K562 treated with DMSO at 1 percent for 48 hours (cell line): ENCODE measurements around the gene GPALPP1. TPM values are rescaled to one million over a fixed set of nuclear protein-coding genes. Genes with fewer than 3 reads are reported as not detected.

Experiments
- total RNA-seq: library from RNA; unstranded; fragments of 300-600 nt; gene quantifications from 2 replicates; pipeline ENCODE4 v1.2.3, GENCODE V29; 2022; ENCODE audit warnings: low replicate concordance; ENCODE audit errors: extremely low read depth

Gene GPALPP1
- not detected in 2 replicates for total RNA-seq

DNA sequence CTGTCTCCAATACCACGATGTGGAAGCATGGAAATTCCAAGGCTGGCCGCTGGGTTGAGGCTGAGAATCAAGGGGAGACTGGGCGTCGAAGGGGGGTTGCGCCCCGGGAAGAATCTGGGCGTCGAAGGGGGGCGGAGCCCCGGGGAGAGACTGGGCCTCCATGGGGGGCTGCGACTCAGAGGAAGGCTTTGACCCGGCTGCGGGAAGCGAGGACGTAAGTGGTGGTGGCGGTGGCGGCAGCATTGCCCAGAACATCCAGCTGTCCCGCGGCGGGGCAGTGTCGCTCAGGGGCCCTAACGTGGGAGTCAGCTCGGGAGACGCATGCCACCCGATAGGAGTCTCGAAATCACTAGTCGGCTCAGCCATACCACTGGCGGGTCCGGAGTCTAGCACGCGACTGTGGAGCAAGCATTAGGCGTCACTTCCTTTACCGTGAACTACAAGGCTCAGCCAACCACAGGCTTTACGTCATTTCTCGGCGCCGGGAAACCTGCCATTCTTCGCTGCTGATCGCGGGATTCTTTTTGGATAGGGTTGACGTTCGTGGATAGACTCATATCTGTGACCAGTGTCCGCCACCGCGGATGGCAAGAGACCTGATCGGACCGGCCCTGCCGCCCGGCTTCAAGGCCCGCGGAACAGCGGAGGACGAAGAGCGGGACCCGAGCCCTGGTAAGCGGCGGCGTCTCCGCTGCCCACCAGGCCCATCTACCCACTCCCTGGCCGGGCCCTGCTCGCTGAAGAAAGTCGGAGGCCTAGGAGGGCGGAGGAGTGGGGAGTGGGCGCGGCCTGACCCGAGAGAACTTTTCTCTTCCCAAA lies at the start of gene GPALPP1, which contains the start of gene NUFIP1:
TSS of gene GPALPP1 (plus strand) at position 468 of the 819 bp plus-strand sequence. CDS start at position 585, 117 bp downstream.
TSS of gene NUFIP1 (minus strand) at position 401 of the 819 bp plus-strand sequence. CDS start at position 366, 35 bp downstream.

Other genes starting within 250 kb of the GPALPP1 start
- gene NUFIP1, start 67 bp upstream of the GPALPP1 start, total RNA-seq: not detected in 2 replicates
- gene GTF2F2, start 131.0 kb downstream of the GPALPP1 start, total RNA-seq: not detected in 2 replicates
- not detected in 2 replicates for gene KCTD4, start 211.5 kb downstream of the GPALPP1 start, total RNA-seq